Right lobe of liver (tissue), 4 donors: Measurements from ENCODE around the gene COLEC11.

Experiments used
- POLR2A ChIP-seq: fragments of 450-650 bp; IDR thresholded peaks from one replicate; pipeline ENCODE4 v1.6.1; 2017; ENCODE audit warnings: antibody characterized with exemption, mild to moderate bottlenecking
- TF ChIP-seq, protein P1 (sequence below), 4 donors: fragments of 200-600 bp in 3 of 4; fragments of 450-650 bp in 1 of 4; IDR thresholded peaks; one replicate each; pipeline versions ENCODE4 v1.5.1 to v1.8.0; 2016 to 2022; ENCODE audit warnings: antibody characterized with exemption in 4 of 4, mild to moderate bottlenecking in 2 of 4
- donor health status: DM: no; HTN: no; CAD: no.
- donor health status: DM: no; HTN: no; CAD: no.
- donor health status: DM: no; HTN: yes; CAD: no.

DNA sequence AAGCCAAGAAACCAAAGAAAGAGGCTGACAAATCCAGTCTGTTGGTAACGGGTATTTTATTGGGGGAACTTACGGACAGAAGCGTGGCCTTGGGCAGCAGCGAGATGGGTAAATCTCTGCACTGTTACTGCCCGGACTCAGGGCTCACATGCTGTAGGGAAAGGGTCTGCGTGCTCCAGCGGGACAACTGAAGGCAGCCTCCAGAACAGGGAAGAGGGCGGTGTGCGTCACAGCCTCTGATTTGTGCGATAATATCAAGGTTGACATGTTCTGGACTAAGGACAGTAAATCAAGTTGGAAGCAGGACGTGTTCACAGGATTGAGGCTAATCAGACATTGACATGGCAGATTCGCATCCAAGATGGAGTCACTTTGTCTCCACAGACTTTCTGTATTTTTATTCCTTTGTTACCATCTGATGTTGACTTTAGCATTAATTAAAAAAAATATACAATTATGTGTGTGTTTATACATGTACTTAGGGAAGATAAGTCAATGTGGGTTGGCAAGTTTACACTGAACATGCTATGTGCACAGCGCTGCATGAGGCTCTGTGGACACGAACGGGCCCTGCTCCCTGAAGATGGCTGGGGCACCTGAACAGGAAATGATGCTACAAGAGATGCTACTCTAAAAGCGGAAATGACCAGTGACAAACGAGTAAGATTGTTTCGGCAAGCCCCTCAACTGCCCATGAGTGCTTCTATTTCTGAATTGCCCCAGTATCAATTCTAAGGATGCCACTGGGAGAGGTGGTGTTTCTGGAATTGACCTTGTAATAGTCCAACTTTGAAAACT lies 85.8 kb downstream of the COLEC11 start:
- TF ChIP-seq, protein P1, sequence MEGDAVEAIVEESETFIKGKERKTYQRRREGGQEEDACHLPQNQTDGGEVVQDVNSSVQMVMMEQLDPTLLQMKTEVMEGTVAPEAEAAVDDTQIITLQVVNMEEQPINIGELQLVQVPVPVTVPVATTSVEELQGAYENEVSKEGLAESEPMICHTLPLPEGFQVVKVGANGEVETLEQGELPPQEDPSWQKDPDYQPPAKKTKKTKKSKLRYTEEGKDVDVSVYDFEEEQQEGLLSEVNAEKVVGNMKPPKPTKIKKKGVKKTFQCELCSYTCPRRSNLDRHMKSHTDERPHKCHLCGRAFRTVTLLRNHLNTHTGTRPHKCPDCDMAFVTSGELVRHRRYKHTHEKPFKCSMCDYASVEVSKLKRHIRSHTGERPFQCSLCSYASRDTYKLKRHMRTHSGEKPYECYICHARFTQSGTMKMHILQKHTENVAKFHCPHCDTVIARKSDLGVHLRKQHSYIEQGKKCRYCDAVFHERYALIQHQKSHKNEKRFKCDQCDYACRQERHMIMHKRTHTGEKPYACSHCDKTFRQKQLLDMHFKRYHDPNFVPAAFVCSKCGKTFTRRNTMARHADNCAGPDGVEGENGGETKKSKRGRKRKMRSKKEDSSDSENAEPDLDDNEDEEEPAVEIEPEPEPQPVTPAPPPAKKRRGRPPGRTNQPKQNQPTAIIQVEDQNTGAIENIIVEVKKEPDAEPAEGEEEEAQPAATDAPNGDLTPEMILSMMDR (IDR thresholded peaks at IDR 0.05) = no peak
- TF ChIP-seq POLR2A = no peak
